ENCODE measurements around the gene THSD1.
"Not testable (repeated sequence)": the region's sequence is repeated elsewhere in the genome, so short reads cannot be mapped to it uniquely, and the experiment has no call there.

The THSD1 gene

DNA sequence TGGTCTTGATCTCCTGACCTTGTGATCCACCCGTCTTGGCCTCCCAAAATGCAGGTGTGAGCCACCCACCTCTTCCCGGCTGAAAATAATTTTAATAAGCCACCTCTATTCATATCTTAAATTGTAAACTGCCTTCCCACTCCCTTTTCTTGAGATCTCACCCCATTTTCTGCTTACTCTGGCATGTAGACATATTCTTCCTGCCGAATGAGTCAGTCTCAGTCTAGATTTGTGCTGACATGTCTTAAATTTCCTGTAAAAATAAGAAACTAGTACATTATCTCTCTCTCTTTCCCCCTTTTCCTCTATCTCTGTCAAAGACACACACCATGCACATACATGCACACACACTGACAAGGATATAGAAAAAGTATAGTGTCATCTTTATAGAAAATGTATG is 60.9 kb downstream of the THSD1 start:
- no peak for TF ChIP-seq CTCF (IDR thresholded peaks at IDR 0.05; ENCODE audit: unreplicated experiment in 3 of 3)

GRCh38 chr13:52344108-52344507 is 61.9 kb downstream of the THSD1 start:
- H3K9me3 Mint-ChIP-seq, result no peaks in the 10 kb centered on the region
- H3K4me3 Mint-ChIP-seq, result no peak overlapping the region
- no peak overlapping the region for H3K27ac Mint-ChIP-seq
- peaks cover 35% of the 10 kb centered on the region for H3K4me1 Mint-ChIP-seq
- no peaks in the 10 kb centered on the region for H3K36me3 Mint-ChIP-seq (ENCODE audit: low read depth)
- no peak for TF ChIP-seq CTCF (IDR thresholded peaks at IDR 0.05; ENCODE audit: unreplicated experiment in 3 of 3)
- H3K27me3 Mint-ChIP-seq (ENCODE audit: low read depth), result no peaks in the 10 kb centered on the region

More for the DNA sequence above, 60.9 kb downstream of the THSD1 start:
- Mint-ChIP-seq H3K36me3 (ENCODE audit: low read depth) (no peaks in the 10 kb centered on the region), H3K4me3 (no peak overlapping the region), H3K4me1 (peaks cover 43% of the 10 kb centered on the region), H3K27ac (peak overlapping the region in 2 of 3 experiments; percentile 13 to 16), H3K27me3 (ENCODE audit: low read depth) (no peaks in the 10 kb centered on the region), H3K9me3 (no peaks in the 10 kb centered on the region)

GRCh38 chr13:52342203-52342602 is 63.8 kb downstream of the THSD1 start:
- not testable (repeated sequence) for H3K27me3 Mint-ChIP-seq (ENCODE audit: low read depth); H3K36me3 Mint-ChIP-seq (ENCODE audit: low read depth); H3K4me3 Mint-ChIP-seq; H3K9me3 Mint-ChIP-seq; H3K27ac Mint-ChIP-seq
- H3K4me1 Mint-ChIP-seq, result peaks cover 23% of the 10 kb centered on the region

DNA sequence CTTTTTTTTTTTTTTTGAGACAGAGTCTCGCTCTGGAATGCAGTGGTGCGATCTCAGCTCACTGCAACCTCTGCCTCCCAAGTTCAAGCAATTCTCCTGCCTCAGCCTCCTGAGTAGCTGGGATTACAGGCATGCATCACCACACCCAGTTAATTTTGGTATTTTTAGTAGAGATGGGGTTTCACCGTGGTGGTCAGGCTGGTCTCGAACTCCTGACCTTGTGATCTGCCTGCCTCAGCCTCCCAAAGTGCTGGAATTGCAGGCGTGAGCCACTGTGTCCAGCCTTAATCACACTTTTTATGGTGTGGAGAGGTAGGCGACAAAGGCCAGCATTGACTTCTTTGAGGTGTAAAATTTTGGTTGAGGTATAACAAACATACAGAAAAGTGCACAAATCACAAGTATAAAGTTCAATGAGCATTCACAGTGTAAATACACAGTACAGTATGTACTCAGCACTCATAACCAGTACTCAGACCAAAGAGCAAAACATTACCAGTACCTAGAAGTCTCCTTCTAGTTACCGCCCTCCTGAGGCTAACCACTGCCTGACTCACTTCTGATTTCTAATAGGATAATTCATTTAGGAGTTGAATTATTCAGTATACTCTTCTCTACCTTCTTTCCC is 68.0 kb downstream of the THSD1 start:
- H3K4me3 Mint-ChIP-seq; H3K9me3 Mint-ChIP-seq; H3K27ac Mint-ChIP-seq; H3K27me3 Mint-ChIP-seq (ENCODE audit: low read depth); H3K36me3 Mint-ChIP-seq (ENCODE audit: low read depth); H3K4me1 Mint-ChIP-seq: not testable (repeated sequence)

GRCh38 chr13:52334107-52334506 is 71.9 kb downstream of the THSD1 start:
- H3K4me3 Mint-ChIP-seq; H3K9me3 Mint-ChIP-seq; H3K27me3 Mint-ChIP-seq (ENCODE audit: low read depth); H3K36me3 Mint-ChIP-seq (ENCODE audit: low read depth); H3K4me1 Mint-ChIP-seq; H3K27ac Mint-ChIP-seq: not testable (repeated sequence)

GRCh38 chr13:52331844-52332243 is 74.1 kb downstream of the THSD1 start:
- not testable (repeated sequence) for H3K4me1 Mint-ChIP-seq; H3K4me3 Mint-ChIP-seq; H3K36me3 Mint-ChIP-seq (ENCODE audit: low read depth); H3K27ac Mint-ChIP-seq; H3K9me3 Mint-ChIP-seq; H3K27me3 Mint-ChIP-seq (ENCODE audit: low read depth)
